GM18499 (cell line): ENCODE data around the gene CYP46A1.
"Not testable (repeated sequence)": the region's sequence is repeated elsewhere in the genome, so short reads cannot be mapped to it uniquely, and the experiment has no call there.

Experiments used
- ATAC-seq: cut with Tn5 transposase; IDR thresholded peaks from one replicate; pipeline ENCODE4 v1.9.1; 2021; ENCODE audit warnings: moderate number of reproducible peaks; ENCODE audit not compliant: insufficient read depth, unreplicated experiment

The CYP46A1 gene

DNA sequence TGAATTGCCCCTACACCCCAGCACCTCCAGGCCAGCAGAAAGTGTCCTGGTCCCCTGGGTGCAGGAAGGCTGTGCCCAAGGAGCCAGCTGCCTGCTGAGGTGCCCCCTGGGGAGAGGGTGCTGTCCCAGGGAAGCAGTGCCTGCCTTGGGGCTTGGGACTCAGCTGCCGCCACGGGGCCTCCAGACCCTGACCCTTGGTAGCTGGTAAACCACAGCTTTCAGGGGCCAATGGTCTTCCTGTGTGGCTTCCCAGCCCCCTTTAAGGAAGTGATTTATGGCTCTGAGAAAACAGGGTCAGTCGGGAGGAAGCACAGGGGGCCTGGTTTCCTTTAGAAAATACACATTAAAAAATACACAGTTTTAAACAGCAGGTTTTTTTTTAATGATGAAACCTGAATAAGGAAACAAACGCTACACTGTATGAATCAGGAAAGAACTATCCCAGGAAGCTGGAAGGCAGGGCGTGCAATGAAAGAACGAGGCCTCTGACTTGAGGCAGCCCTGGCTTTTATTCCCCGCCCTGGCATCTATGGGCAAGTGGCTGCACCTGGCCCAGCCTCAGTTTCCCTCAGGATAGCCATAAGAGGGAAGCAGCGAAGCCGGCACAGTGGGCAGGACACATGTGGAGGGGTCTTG, 68.5 kb downstream of the CYP46A1 start:
- no peak for ATAC-seq

DNA sequence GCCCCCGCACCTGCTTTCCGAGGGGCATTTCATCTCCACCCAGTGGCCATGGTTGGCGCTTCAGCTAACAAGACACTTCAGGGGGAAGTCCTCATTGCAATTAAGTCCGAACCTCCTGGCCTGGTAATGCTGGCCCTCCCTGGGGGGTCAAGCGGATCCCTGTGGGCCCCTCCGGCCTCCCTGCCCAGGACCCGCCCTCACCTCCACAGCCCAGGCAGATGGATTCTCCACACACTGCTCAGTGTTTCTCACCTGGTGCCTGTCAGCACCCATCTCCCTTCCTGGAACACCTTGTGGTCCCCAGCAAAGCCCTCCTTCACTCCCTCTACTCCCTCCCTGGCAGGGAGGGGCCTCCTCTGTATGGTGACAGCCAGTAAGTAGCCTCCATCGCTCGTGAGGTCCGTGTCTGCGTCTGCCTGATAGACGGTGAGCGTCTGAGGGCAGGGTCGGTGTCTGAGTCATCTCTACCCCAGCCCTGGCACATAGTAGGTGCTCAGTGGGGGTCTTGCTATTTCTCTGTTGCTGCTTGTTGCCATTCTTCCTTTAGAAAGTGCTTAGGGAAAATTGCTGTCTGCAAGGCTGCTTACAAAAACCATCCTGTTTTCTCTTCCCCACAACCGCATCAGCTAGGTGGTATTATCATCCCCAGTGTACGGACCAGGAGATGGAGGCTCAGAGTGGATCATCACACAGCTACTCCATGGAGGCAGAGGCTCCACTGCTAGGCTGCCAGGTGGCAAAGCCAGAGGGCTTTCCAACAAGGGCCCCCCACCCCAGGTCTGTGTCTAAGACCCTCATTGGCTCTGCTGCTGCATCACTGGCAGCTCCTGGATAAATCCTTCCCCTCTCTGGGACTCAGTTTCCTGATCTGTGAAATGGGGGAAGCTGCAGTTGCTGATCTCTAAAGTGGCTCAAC, 69.4 kb downstream of the CYP46A1 start:
- ATAC-seq, result no peak

DNA sequence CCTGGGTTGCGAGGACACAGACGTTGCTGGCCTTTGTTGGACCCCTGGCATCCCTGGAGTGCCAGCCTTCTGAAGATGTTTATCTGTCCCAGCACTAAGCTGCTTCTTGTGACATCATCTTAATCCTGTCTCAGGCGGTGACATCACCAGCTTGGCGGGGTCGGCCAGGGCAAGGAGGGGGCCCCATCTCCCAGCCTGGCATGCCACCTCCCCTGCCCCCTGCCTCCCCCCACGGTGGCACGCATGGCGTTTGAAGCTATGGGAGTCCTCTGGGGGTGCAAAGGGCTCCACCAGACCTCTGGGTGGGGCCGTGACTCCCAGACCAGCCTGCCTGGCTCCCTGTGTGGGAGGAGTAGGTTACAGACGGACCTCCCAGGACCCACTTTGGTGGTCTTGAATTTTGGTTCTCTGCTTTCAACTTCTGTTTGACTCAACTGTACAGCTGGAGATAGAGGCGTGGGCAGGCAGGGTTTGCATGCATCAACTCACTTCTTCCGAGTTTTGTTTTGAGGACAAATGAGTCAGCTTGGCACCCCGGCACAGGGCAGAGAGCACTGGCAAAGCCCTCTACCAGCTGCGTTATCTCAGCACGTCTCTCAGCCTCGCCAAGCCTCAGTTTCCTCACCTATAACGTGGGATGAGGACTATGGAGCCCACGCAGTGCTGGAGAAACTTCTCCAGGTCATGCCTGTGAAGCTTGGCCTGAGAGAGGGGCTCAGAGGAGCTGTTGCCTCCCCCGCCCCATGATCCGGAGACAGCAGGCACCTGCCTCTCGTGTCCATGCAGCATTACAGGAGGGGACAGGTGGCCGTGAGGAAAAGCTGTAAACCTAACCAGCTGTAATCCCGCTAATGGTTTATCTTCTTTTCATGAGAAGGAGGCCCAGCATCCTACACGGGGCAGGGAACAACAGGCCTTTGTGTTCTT, 70.3 kb downstream of the CYP46A1 start:
- ATAC-seq, result no peak

DNA sequence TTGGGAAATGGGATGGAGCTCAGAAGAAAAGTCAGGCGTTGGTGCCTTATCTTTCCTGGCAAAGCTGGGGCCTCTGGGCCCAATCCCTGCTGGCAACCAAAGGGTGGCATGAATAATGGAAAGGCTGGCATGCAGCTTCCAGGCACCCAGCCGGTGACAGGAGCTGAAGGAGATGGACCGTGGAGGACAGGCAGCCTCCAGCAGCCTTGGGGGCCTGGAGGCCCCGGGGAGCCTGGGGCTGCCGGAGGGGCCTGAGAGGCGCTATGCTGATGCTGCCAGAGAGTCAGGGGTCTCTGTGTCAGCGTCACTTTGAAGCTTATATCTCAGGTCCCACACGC, 70.9 kb downstream of the CYP46A1 start:
- ATAC-seq, result no peak

DNA sequence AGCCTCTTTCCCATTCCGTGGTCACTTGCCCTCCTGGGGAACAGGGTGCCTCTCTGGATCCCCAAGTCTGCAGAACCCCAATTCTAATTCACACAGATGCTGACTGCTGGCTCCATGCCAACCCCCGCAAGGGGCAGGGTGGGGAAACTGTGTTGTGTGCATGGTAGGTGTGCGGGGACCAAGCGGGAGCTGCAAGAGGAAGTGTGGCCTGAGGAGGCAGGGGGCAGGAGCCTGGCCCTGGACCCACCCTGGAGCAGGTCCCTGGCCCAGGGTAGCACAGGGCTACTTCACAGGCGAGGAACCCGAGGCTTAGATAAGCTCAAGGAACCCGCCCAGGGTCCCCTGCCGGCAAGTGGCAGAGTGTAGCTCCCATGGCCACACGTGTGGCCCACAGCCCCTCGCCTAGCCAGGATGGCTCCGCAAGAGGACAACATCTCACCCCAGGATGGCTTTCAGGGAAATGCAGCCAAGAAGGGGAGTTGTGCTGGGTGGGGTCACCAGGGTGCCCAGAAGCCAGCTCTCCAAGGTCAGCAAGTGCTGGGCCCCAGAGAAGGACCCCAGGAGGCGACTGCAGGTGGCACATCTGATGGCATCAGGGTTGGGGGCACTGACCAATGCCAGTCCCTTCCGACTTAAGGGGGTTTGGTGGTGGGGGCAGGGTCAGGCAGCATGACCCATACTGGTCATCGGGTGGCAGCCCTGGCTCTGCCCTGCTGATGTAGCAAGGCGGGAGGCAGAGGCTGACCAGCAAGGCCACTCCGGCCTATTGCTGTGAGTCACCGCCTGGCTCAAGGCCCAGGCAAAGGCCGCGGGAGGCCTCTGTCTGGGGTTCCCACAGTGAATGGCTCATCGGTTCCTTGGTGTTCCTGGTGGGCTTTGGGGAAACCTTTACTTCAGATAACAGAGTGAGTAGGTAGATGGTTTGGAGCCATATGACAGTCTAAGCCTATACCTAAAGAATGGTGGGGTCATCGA, 71.8 kb downstream of the CYP46A1 start:
- ATAC-seq, result no peak

DNA sequence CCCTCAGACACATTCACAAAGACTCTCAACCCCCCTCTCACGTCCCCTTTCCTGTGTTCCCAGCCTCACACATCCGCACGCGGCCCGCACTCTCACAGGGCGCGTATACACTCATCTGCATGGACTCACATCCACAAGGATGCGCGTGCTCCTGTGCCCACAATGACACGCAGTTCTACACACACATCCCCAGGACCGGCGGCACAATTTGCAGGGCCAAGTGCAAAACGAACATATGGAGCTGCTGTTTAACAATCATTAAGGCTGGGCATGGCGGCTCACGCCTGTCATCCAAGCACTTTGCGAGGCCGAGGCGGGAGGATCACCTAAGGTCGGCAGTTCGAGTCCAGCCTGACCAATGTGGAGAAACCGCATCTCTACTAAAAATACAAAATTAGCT, 72.7 kb downstream of the CYP46A1 start:
- ATAC-seq, result no peak

DNA sequence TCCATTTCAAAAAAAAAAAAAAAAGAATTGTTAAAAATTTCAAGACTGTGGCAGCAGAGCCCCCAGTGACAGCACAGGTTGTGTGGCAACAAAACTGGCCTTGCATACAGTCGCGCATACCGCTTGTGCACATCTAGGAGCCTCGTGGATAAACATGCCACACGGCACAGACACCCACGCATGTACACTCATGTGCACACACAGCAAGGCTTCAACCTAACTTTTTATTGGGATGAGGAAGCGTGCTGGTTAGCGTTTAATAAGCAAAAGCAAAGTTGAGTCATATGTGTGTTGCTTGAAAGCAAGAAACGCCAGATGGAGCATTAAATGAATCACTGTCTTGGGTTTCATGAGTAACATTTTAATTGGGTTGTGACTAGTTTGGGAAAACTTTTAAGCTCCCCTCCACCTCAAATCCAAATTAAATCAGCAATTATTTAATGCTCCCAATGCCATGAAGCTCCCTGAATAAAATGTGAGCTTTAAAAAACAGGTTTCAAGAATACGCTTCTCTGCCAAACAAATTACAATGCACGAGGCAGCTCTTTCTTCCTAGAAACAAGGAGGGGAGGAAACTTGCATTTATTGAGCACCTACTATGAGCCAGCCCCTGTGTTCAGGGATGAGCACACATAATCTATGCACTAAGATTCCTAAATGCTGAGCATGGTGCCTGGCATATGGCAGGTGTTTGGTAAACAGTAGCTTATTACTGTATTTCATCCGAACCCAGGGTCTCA, 73.4 kb downstream of the CYP46A1 start:
- ATAC-seq, result no peak

DNA sequence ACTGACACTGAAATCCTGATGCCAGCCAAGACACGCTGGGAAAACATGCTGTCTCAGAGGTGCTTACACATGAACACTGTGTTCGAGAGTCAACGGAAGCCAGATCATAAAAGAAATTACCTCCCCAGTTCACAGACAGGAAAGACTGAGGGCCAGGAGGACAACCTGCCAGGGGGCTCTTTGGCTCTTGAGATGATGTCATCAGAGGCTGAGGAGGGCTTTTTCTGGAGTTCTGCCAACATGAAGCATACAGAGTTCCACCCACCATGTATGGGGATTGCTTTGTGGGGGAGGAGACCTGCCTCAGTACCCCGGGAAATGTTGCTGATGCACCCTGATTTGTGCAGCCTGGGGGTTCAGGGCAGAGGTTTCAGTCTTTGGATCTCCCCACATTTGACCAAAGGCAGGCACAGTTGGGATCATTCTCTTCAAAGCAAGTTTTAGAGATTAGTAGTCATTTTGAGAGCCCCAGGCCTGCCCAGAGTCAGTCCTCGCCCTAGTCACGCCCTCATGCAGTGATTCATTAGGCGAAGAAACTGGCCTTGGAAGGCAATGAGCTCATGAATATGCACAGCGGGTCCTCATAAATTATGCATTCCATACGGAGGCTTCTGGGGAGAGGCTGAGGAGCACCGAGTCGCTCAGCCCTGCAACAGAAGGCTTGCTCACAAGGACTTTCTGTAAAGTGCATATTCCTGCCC, 74.2 kb downstream of the CYP46A1 start:
- ATAC-seq, result no peak

DNA sequence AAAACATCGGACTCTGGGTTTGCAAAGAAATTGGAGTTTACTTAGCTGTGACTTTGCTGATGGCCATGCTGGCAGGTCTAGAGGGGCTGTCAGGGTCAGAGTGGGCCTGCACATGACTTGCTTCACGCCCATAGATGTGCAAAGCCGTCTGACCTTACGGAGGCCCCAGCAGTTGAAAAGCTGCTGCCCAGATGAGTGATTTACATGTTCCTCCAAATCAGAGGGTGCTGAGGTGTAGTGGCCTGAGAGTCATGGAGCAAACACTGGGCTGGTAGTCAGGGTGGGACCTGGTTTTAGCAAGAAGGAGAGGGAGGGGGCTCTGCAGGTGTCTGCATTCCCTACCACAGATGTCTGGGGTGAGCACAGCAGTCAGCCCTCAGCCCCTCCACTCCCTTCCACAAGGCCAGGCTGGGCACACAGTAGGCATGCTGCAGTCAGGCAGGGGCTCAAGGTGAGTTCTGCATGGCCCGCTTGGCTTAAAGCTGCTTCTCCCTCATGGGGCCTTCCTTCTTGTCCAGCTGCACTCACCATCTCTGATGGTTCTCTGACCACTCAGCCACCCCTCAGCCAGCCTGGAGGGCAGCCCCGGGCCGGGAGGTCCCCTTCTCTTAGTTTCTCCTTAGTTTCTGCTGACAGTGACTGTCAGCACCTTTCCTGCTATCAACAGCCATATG, 74.9 kb downstream of the CYP46A1 start:
- ATAC-seq, result no peak

DNA sequence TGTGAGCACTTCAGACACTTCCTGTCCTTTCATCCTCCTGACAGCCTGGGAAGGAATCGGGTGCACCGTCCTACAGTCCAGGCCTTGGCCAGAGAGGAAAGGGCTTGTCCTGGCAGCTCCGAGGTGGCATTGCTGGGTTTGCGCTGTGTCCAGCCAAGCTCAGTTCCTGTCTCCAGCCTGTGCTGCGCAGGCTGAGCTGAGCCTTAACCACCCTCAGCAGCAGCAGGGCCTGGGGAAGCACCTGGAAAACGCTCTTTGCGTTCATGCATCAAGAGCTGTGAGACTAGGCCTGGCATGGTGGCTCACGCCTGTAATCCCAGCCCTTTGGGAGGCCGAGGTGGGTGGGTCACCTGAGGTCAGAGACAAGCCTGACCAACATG, 75.4 kb downstream of the CYP46A1 start:
- no peak for ATAC-seq

DNA sequence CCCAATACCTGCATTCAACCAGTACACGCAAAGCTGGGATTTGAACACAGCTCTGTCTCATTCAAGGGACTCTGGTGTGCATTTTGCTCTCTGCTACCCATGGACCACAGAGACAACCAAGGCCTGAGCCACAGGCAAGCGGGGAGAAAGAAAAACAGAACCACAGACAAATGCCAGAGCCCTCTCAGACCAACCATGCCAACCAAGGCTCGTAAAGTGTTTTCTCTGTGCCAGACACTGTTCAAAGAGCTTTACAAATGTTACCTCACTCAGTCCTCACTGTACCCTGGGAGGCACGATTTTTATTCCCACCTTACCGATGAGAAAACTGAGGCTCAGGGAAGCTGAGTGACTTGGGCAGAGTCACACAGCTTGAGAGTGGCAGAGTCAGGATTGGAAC, 76.7 kb downstream of the CYP46A1 start:
- ATAC-seq, result no peak

DNA sequence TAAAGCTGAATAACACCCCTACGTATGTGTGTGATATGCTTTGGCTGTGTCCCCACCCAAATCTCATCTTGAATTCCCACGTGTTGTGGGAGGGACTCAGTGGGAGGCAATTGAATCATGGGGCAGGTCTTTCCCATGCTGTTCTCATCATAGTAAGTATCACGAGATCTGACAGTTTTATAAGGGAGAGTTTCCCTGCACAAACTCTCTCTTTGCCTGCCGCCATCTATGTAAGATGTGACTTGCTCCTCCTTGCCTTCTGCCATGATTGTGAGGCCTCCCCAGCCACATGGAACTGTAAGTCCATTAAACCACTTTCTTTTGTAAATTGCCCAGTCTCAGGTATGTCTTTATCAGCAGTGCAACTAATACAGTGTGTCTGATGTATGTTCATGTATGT, 78.8 kb downstream of the CYP46A1 start:
- not testable (repeated sequence) for ATAC-seq

DNA sequence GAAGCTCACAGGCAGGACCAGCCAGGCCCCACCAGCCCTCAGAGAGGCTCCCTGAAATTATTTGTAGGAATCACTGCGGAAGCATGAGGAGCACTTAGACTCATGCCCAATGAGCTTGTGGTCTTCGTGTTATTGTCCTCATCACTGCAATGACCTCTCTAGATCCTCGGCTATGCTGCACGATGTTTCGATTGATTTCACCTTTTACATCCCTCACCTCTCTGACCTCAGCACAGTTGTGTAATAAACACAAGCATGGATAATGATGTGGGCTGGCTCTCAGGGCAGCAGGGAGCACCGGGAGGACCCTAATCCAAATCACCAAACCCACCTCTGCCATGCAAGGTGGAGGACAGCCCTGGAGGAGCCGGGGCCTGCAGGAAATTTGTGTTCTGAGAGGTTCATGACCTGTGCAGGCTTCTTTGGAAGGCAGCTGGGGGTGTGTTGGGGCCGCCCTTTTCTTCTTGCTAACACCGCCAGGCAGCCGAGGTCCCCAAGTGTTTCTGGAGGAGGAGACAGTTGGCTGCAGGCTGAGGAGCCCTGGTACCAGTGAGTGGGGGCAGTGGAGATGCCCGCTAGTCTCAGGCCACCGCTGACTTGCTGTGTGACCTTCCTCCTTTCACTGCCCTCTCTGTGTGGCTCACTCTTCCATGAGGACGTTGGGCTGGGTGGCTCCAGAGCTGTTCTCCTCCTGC, 79.6 kb downstream of the CYP46A1 start:
- no peak for ATAC-seq

DNA sequence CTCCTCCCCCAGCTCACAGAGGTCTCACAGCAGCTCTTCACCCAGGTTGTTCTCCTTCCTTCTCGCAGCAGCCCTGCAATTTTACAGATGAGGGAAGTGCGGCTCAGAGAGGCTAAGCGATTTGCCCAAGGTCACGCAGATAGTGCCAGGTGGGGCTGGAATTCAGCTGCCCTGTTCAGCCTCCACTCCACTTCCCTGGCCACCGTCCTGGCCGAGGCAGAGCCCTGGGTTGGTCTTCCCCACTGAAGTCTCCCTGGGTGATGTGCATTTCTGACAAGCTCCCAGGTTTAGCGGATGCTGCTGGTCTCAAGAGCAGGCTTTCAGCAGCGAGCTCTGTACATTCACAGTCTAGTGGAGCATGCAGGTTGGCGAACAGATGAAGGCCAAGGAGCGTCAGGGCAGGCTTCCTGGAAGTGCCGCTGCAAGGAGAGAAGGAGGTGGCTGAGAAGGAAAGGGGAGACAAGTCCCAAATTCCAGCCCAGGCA, 80.2 kb downstream of the CYP46A1 start:
- ATAC-seq, result no peak

DNA sequence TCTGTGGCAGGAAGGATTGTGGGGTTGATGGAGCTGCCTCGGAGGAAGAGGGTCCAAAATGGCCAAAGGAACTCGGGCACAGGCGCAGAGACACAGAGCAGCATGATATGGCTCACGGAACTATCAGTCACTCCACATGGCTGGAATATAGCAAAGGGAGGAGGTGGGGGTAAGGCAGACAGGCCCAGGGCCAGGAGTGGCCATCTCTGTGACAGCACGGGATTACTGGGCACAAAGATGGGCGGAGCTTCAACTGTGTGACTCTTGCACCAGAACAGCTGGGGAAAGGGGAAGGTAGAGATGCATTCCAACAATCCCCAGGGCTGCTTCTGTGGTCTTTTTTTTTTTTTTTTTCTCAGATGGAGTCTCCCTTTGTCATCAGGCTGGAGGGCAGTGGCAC, 84.3 kb downstream of the CYP46A1 start:
- no peak for ATAC-seq

DNA sequence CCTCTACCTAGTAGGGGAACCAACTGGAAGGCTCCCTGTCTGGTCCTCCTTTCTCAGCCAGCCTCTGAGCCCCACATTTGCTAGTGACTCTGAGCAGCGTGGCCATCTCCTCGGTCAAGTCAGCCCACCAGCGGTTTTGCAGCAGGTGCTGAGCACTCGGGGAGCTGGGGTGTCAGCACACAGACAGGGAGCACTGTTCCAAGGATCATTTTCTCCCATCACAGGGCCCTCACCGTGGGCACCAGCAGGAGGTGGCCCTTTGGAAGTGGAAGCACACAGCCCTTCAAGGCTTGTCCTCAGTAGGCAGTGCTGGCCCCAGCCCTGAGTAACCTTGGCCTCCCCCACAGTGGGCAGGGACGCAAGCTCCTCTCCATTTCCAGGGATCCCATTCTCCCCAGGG, 85.0 kb downstream of the CYP46A1 start:
- no peak for ATAC-seq

DNA sequence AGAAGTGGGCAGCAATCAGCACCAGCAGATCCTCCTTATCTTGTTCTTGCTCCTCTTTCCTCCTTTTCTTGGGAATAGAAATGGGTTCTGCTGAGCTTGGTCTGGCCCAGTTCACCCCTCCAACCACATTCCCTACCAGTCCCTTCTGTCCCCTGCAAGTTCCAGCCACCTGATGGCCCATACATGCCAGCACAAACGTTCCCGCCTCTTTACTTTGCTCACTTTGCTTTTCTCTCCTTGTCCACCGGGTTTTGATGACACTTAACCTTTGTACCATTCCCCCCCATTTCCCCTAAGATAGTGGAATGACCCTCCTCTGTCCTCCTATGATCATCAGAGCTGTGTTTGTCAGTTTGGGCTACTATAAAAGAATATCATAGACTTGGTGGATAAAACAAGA, 85.7 kb downstream of the CYP46A1 start:
- no peak for ATAC-seq
